H1 (cell line): ENCODE measurements around the gene GSAP. TPM values are rescaled to one million over a fixed set of nuclear protein-coding genes. Genes with fewer than 3 reads are reported as not detected.

ENCODE experiments used
- CTCF ChIA-PET: fragments of 300-600 bp; sonication (Branson Sonifier 250); formaldehyde crosslinking; loops from one replicate; lab custom pipeline; 2021; ENCODE audit not compliant: partially characterized antibody; lab: Charles Lee
- POLR2A ChIA-PET: fragments of 300-600 bp; sonication (Branson Sonifier 250); formaldehyde crosslinking; loops from one replicate; lab custom pipeline; 2021; ENCODE audit warnings: inconsistent platforms; ENCODE audit not compliant: partially characterized antibody; lab: Charles Lee
- DNase-seq, 2 experiments: peaks; one replicate each; pipeline versions ENCODE4 v3.0.0 to v3.0.0-alpha.2; 2010 to 2022; ENCODE audit warnings: low spot score in 2 of 2, low read depth in 1 of 2, mixed read lengths in 1 of 2
- FAIRE-seq: peaks from 2 replicates; lab custom pipeline; 2011; peaks lifted over from hg19 to GRCh38; lab: Jason Lieb, UNC
- H2AFZ ChIP-seq: 2 replicates; pipeline ENCODE4 v1.8.1; 2012; ENCODE audit warnings: low read length, inconsistent platforms
- H2AK5ac ChIP-seq: 2 replicates; pipeline ENCODE4 v1.6.1; 2013; ENCODE audit warnings: low read depth, low read length
- H2BK120ac ChIP-seq: replicated peaks from 2 replicates; pipeline ENCODE3; 2013; ENCODE audit warnings: low read depth, low read length, inconsistent platforms
- H2BK12ac ChIP-seq: 2 replicates; pipeline ENCODE4 v1.6.1; 2013; ENCODE audit warnings: low read depth, low read length
- H2BK15ac ChIP-seq: 2 replicates; pipeline ENCODE4 v1.6.1; 2013; ENCODE audit warnings: low read length
- H2BK20ac ChIP-seq: 2 replicates; pipeline ENCODE4 v1.6.1; 2013; ENCODE audit warnings: low read length
- H2BK5ac ChIP-seq: 2 replicates; pipeline ENCODE4 v1.6.1; 2013; ENCODE audit warnings: low read depth, low read length
- H3K14ac ChIP-seq: 2 replicates; pipeline ENCODE4 v1.6.1; 2013; ENCODE audit warnings: inconsistent platforms; ENCODE audit not compliant: insufficient read length
- H3K18ac ChIP-seq: 2 replicates; pipeline ENCODE4 v1.6.1; 2013; ENCODE audit warnings: low read length; ENCODE audit errors: extremely low read depth
- H3K23ac ChIP-seq: 2 replicates; pipeline ENCODE4 v1.6.1; 2013; ENCODE audit warnings: inconsistent platforms; ENCODE audit not compliant: insufficient read length
- H3K23me2 ChIP-seq: 2 replicates; pipeline ENCODE4 v1.6.1; 2013; ENCODE audit warnings: low read depth, low read length
- H3K27ac ChIP-seq: 2 replicates; pipeline ENCODE4 v1.6.1; 2011; ENCODE audit warnings: low read depth, low read length, inconsistent platforms
- H3K27me3 ChIP-seq, 4 experiments: replicated peaks in 1 of 4; 1 replicate in 1 of 4; 2 replicates in 3 of 4; pipeline versions ENCODE4 v1.6.1 to v1.8.1; 2011 to 2013; ENCODE audit warnings: low read length in 3 of 4, mild to moderate bottlenecking in 3 of 4, inconsistent platforms in 2 of 4, mixed read lengths in 2 of 4, moderate library complexity in 1 of 4; ENCODE audit not compliant: control insufficient read depth in 3 of 4, insufficient read depth in 3 of 4; ENCODE audit errors: extremely low read depth in 1 of 4
- H3K36me3 ChIP-seq, 4 experiments: 2 replicates each; pipeline versions ENCODE4 v1.6.1 to v1.8.1; 2011 to 2013; ENCODE audit warnings: mild to moderate bottlenecking in 4 of 4, low read length in 3 of 4, moderate library complexity in 2 of 4, control low read depth in 1 of 4, inconsistent platforms in 1 of 4; ENCODE audit not compliant: insufficient read depth in 4 of 4, control insufficient read depth in 2 of 4
- H3K4ac ChIP-seq: replicated peaks from 2 replicates; pipeline ENCODE3; 2013; ENCODE audit warnings: low read length, low read depth, mixed read lengths, inconsistent platforms; ENCODE audit not compliant: insufficient read length
- H3K4me1 ChIP-seq, 4 experiments: replicated peaks in 1 of 4; 1 replicate in 1 of 4; 2 replicates in 3 of 4; pipeline versions ENCODE4 v1.6.1 to v1.8.1; 2011 to 2013; ENCODE audit warnings: low read length in 3 of 4, inconsistent platforms in 2 of 4, mixed read lengths in 1 of 4; ENCODE audit not compliant: insufficient read depth in 4 of 4, control insufficient read depth in 3 of 4
- H3K4me2 ChIP-seq, 2 experiments: 2 replicates each; pipeline versions ENCODE4 v1.6.1 to v1.8.1; 2011 to 2013; ENCODE audit warnings: low read depth in 2 of 2, low read length in 2 of 2, control low read depth in 1 of 2, inconsistent platforms in 1 of 2, mild to moderate bottlenecking in 1 of 2; ENCODE audit not compliant: insufficient read depth in 1 of 2
- H3K4me3 ChIP-seq, 4 experiments: fragments of 200-600, 300-600 bp in 1 of 4; sonication (generic), shearing (Covaris generic), sonication (Bioruptor Twin) in 1 of 4; 2 replicates each; pipeline versions ENCODE4 v1.5.1 to v1.8.1; 2011 to 2016; ENCODE audit warnings: low read length in 4 of 4, low read depth in 3 of 4, control low read depth in 2 of 4, inconsistent platforms in 2 of 4, mild to moderate bottlenecking in 2 of 4, mixed read lengths in 1 of 4, moderate library complexity in 1 of 4; ENCODE audit not compliant: insufficient read depth in 2 of 4; ENCODE audit errors: extremely low read depth in 1 of 4
- H3K56ac ChIP-seq: replicated peaks from 2 replicates; pipeline ENCODE3; 2013; ENCODE audit warnings: low read depth, mild to moderate bottlenecking, mixed read lengths, low read length, inconsistent platforms; ENCODE audit not compliant: insufficient read length
- H3K79me1 ChIP-seq: 2 replicates; pipeline ENCODE4 v1.6.1; 2013; ENCODE audit warnings: low read depth, low read length, control low read depth
- H3K79me2 ChIP-seq, 2 experiments: 2 replicates each; pipeline versions ENCODE4 v1.6.1 to v1.8.1; 2012 to 2013; ENCODE audit warnings: low read length in 2 of 2, mild to moderate bottlenecking in 2 of 2, inconsistent platforms in 1 of 2; ENCODE audit not compliant: insufficient read depth in 2 of 2, control insufficient read depth in 1 of 2
- H3K9ac ChIP-seq, 4 experiments: replicated peaks in 1 of 4; 1 replicate in 1 of 4; 2 replicates in 3 of 4; pipeline versions ENCODE4 v1.6.1 to v1.8.1; 2011 to 2013; ENCODE audit warnings: low read depth in 3 of 4, low read length in 3 of 4, control low read depth in 2 of 4, mild to moderate bottlenecking in 2 of 4, moderate library complexity in 2 of 4, inconsistent platforms in 1 of 4; ENCODE audit errors: extremely low read depth in 1 of 4
- H3K9me3 ChIP-seq, 2 experiments: 2 replicates each; pipeline versions ENCODE4 v1.6.1 to v1.8.1; 2012 to 2013; ENCODE audit warnings: mild to moderate bottlenecking in 2 of 2, moderate library complexity in 2 of 2, control low read depth in 1 of 2, inconsistent platforms in 1 of 2, low read depth in 1 of 2, low read length in 1 of 2, mixed read lengths in 1 of 2; ENCODE audit not compliant: insufficient read depth in 2 of 2
- H4K20me1 ChIP-seq, 2 experiments: replicated peaks in 1 of 2; 2 replicates each; pipeline versions ENCODE3 to v1.8.1; 2011 to 2013; ENCODE audit warnings: inconsistent platforms in 2 of 2, low read length in 2 of 2, mild to moderate bottlenecking in 1 of 2; ENCODE audit not compliant: insufficient read depth in 2 of 2, control insufficient read depth in 1 of 2
- H4K5ac ChIP-seq: 2 replicates; pipeline ENCODE4 v1.6.1; 2013; ENCODE audit warnings: low read length, low read depth, mixed read lengths, inconsistent platforms; ENCODE audit not compliant: insufficient read length
- H4K8ac ChIP-seq: 2 replicates; pipeline ENCODE4 v1.8.0; 2013; ENCODE audit warnings: mild to moderate bottlenecking, moderate library complexity, low read length, inconsistent platforms; ENCODE audit not compliant: insufficient read depth; ENCODE audit errors: extremely low read depth
- H4K91ac ChIP-seq: replicated peaks from 2 replicates; pipeline ENCODE3; 2013; ENCODE audit warnings: low read length, mixed read lengths, inconsistent platforms; ENCODE audit not compliant: insufficient read length
- CBX5 ChIP-seq: fragments of 300-800, 300-1000 bp; sonication (generic); IDR thresholded peaks from 2 replicates; pipeline ENCODE4 v1.7.1; 2016; ENCODE audit warnings: antibody characterized with exemption, low read length, low read depth
- CREB1 ChIP-seq: IDR thresholded peaks from 2 replicates; pipeline ENCODE4 v1.6.1; 2012; ENCODE audit warnings: inconsistent platforms
- EP300 ChIP-seq, 2 experiments: IDR thresholded peaks; 1 replicate in 1 of 2; 2 replicates in 1 of 2; pipeline ENCODE4 v1.6.1; 2011 to 2012; ENCODE audit warnings: low read depth in 2 of 2, low read length in 2 of 2, mild to moderate bottlenecking in 2 of 2, borderline replicate concordance in 1 of 2, inconsistent platforms in 1 of 2, moderate library complexity in 1 of 2
- NRF1 ChIP-seq: IDR thresholded peaks from 2 replicates; pipeline ENCODE4 v1.6.1; 2011; ENCODE audit warnings: mild to moderate bottlenecking, low read depth, low read length, improper control_type of control experiment
- POU5F1 ChIP-seq: IDR thresholded peaks from 2 replicates; pipeline ENCODE4 v1.6.1; 2011; ENCODE audit warnings: low read depth, mild to moderate bottlenecking, low read length, moderate library complexity
- RBBP5 ChIP-seq: IDR thresholded peaks from 2 replicates; pipeline ENCODE4 v1.7.1; 2012; ENCODE audit warnings: low read depth, mild to moderate bottlenecking, inconsistent platforms, low read length, moderate library complexity, borderline replicate concordance
- RXRA ChIP-seq: IDR thresholded peaks from 2 replicates; pipeline ENCODE4 v1.6.1; 2011; ENCODE audit warnings: low read depth, mild to moderate bottlenecking, low read length, moderate library complexity; ENCODE audit not compliant: insufficient read depth
- SIRT6 ChIP-seq: IDR thresholded peaks from one replicate; pipeline ENCODE4 v1.7.1; 2012; ENCODE audit warnings: low read length, inconsistent platforms
- SIX5 ChIP-seq: IDR thresholded peaks from 2 replicates; pipeline ENCODE4 v1.6.1; 2011; ENCODE audit warnings: mild to moderate bottlenecking, low read depth, low read length
- SP1 ChIP-seq: IDR thresholded peaks from 2 replicates; pipeline ENCODE4 v1.6.1; 2011; ENCODE audit warnings: low read depth, low read length
- ZNF274 ChIP-seq: IDR thresholded peaks from 2 replicates; pipeline ENCODE4 v1.7.0; 2012; ENCODE audit warnings: low read length, borderline replicate concordance; ENCODE audit errors: extremely low read depth
- WGBS, 2 experiments: shearing (Covaris generic) in 1 of 2; methylation state at CpG; one replicate each; pipeline versions ENCODE4 v1.1.6 to v1.1.7; 2013 to 2015; ENCODE audit warnings: low lambda C conversion rate in 2 of 2, mixed read lengths in 2 of 2, inconsistent platforms in 1 of 2, low coverage in 1 of 2, missing lambda C conversion rate in 1 of 2; ENCODE audit not compliant: insufficient replicate concordance in 2 of 2, insufficient coverage in 1 of 2, insufficient read length in 1 of 2; ENCODE audit errors: extremely low coverage in 1 of 2, missing lambda C conversion rate in 1 of 2; 5-methylcytosine and 5-hydroxymethylcytosine counted together
- polyA plus RNA-seq, 7 experiments: library from polyadenylated mRNA; depleted of rRNA in 3 of 7; stranded (reverse) in 5 of 7; unstranded in 2 of 7; fragments of >200 nt in 5 of 7; fragments of 200-250 nt in 2 of 7; gene quantifications; 1 replicate in 5 of 7; 2 replicates in 1 of 7; 4 replicates in 1 of 7; pipeline versions ENCODE4 v1.2.1 to v1.2.3, GENCODE V29; 2011 to 2013; ENCODE audit warnings: missing spikeins in 2 of 7, mixed read lengths in 2 of 7
- total RNA-seq: library from RNA; stranded (reverse); fragmentation: NEBNext Ultra II Directional; extraction: Animal tissue kit (Norgen Biotek cat#: 25700); gene quantifications from 2 replicates; pipeline ENCODE4 v1.2.1, GENCODE V29; 2021

GSAP gene
- total and polyA plus RNA-seq, 2 of the 8 experiments (the other 6 are each of a cell fraction or from before 2014, with no cell fraction given): 0.93 to 2.1 TPM

DNA sequence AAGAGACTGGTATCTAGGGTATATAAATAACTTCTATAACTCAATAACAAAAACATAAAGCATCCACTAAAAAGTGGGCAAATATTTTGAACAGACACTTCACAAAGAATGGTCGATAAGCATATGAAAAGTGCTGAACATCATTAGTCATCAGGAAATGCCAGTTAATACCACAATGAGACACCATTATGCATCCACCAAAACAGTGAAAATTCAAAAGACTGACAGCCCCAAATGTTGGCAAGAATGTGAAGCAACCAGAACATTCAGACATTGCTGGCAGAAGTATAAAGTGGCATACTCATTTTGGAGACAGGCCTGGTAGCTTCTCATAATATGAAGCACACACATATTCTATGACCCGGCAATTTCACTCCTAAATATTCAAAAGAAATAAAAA is 26.5 kb upstream of the GSAP start:
- Histone ChIP-seq H3K4me1 (peaks cover 0 to 7% (median 1%) of the 10 kb centered on the region in 4 experiments; a peak in 4 of 7 replicates), H3K79me2 (no peaks in the 10 kb centered on the region), H3K23ac (no peak overlapping the region), H3K23me2 (no peaks in the 10 kb centered on the region; the same call in 1 of the 2 replicates), H3K79me1 (no peaks in the 10 kb centered on the region), H4K5ac (no peak overlapping the region), H3K36me3 (no peaks in the 10 kb centered on the region), H3K27ac (no peak overlapping the region), H2BK120ac (no peak overlapping the region), H2AFZ (no peak overlapping the region), H3K9ac (no peak overlapping the region), H2BK12ac (no peak overlapping the region), H2BK15ac (no peak overlapping the region), H3K4ac (no peak overlapping the region), H2BK20ac (no peak overlapping the region), H4K8ac (no peak overlapping the region), H4K91ac (no peak overlapping the region), H3K4me3 (no peak overlapping the region), H3K4me2 (no peak overlapping the region), H3K27me3 (no peaks in the 10 kb centered on the region), H4K20me1 (no peaks in the 10 kb centered on the region)
- CTCF ChIA-PET: no interaction called here
- DNase-seq: no peak
- POLR2A ChIA-PET: no interaction called here
- WGBS, 2 experiments: 85% methylated on average over 2 of the region's 2 CpGs; no CpG with 5 or more reads in 1 of the 2 experiments
- TF ChIP-seq RBBP5 (no peak), POU5F1 (no peak), SIX5 (no peak), EP300 (IDR thresholded peaks at IDR 0.05; ENCODE audit: borderline replicate concordance in 1 of 2, low read depth in 2 of 2, low read length in 2 of 2) (no peak), SP1 (no peak), SIRT6 (no peak), RXRA (no peak), CBX5 (no peak), ZNF274 (no peak), CREB1 (no peak), NRF1 (no peak)
- TF ChIP-seq, all 59 proteins: peak for 0
- FAIRE-seq: no peak
- Histone ChIP-seq H3K56ac (no peak overlapping the region), H2AK5ac (no peak overlapping the region), H3K18ac (no peak overlapping the region), H3K9me3 (no peaks in the 10 kb centered on the region), H3K14ac (no peak overlapping the region), H2BK5ac (no peak overlapping the region)
